Activated CD8-positive, alpha-beta memory T cell treated with anti-CD3 and anti-CD28 coated beads, Interleukin-2, amount 50 U/mL, for 1 hour (primary cell): ENCODE results near the gene WDR54.
A peak's percentile ranks its signal among the peaks of the same experiment; 100 is the strongest.
"Not testable (repeated sequence)": the region's sequence is repeated elsewhere in the genome, so short reads cannot be mapped to it uniquely, and the experiment has no call there.

ENCODE experiments used
- DNase-seq: peaks from one replicate; pipeline ENCODE4 v3.0.0-alpha.2; 2020; ENCODE audit errors: extremely low read depth

The WDR54 gene

GRCh38 chr2:74429487-74430451 is 8.2 kb downstream of the WDR54 start:
- DNase-seq = no peak

GRCh38 chr2:74430502-74430901 is 9.0 kb downstream of the WDR54 start:
- DNase-seq = no peak

GRCh38 chr2:74436111-74436805 is 14.7 kb downstream of the WDR54 start:
- DNase-seq = no peak

GRCh38 chr2:74436848-74437695 is 15.5 kb downstream of the WDR54 start:
- DNase-seq = no peak

GRCh38 chr2:74438248-74438647 is 16.7 kb downstream of the WDR54 start:
- no peak for DNase-seq

- DNase-seq = no peak
Measured at GRCh38 chr2:74439373-74439772, 17.8 kb downstream of the WDR54 start.

GRCh38 chr2:74439803-74440377 is 18.4 kb downstream of the WDR54 start:
- DNase-seq = no peak

- no peak for DNase-seq
Measured at GRCh38 chr2:74440378-74441169, 19.0 kb downstream of the WDR54 start.

GRCh38 chr2:74441170-74441689 is 19.7 kb downstream of the WDR54 start:
- DNase-seq = no peak

- no peak for DNase-seq
Measured at GRCh38 chr2:74441690-74442482, 20.4 kb downstream of the WDR54 start, which contains the start of gene RTKN. RTKN (minus strand) TSS chr2:74441937; CDS start chr2:74441816, 121 bp downstream.

GRCh38 chr2:74442483-74443297 is 21.2 kb downstream of the WDR54 start:
- DNase-seq = not testable (repeated sequence)

GRCh38 chr2:74444498-74445318 is 23.2 kb downstream of the WDR54 start:
- DNase-seq = no peak

GRCh38 chr2:74447230-74447999 is 25.9 kb downstream of the WDR54 start:
- DNase-seq = no peak

GRCh38 chr2:74448771-74449170 is 27.2 kb downstream of the WDR54 start:
- DNase-seq = no peak

GRCh38 chr2:74450570-74451190 is 29.1 kb downstream of the WDR54 start:
- DNase-seq = no peak

- peak; percentile 92 for DNase-seq
Measured at GRCh38 chr2:74454654-74455511, 33.4 kb downstream of the WDR54 start, which contains the start of gene INO80B. INO80B (plus strand) TSS chr2:74455087; CDS start chr2:74455117, 30 bp downstream.
